Pancreas (tissue), 10 donors: ENCODE data around the gene MTMR1. TPM values are rescaled to one million over a fixed set of nuclear protein-coding genes. Genes with fewer than 3 reads are reported as not detected.
A peak's percentile ranks its signal among the peaks of the same experiment; 100 is the strongest.

ENCODE experiments used
- ATAC-seq, 4 donors: fragments of 200-7000 bp; cut with Tn5 transposase; one replicate each; pipeline versions ENCODE4 v1.8.0 to v1.9.1; 2020; ENCODE audit warnings: mild to moderate bottlenecking in 4 of 4, moderate library complexity in 4 of 4
- DNase-seq, 6 donors: peaks; one replicate each; pipeline ENCODE4 v3.0.0-alpha.2; 2020
- FAIRE-seq: peaks from 2 replicates; lab custom pipeline; 2012; peaks lifted over from hg19 to GRCh38; lab: Jason Lieb, UNC
- H3K27ac ChIP-seq, 4 donors: fragments of 200-600 bp; sonication (generic); 1 replicate in 3 of 4; 2 replicates in 1 of 4; pipeline versions ENCODE4 v1.5.0 to v1.8.0; 2020
- H3K27me3 ChIP-seq, 4 donors: fragments of 200-600 bp; one replicate each; pipeline ENCODE4 v1.8.0; 2021
- H3K36me3 ChIP-seq, 3 donors: fragments of 200-600 bp; sonication (generic) in 1 of 3; one replicate each; pipeline versions ENCODE4 v1.5.0 to v1.8.0; 2020 to 2021
- H3K4me1 ChIP-seq, 3 donors: fragments of 200-600 bp; one replicate each; pipeline ENCODE4 v1.8.0; 2021
- H3K4me3 ChIP-seq, 4 donors: fragments of 200-600 bp; sonication (generic) in 2 of 4; one replicate each; pipeline versions ENCODE4 v1.5.0 to v1.8.0; 2020 to 2021
- H3K9me3 ChIP-seq, 4 donors: fragments of 200-600 bp; one replicate each; pipeline ENCODE4 v1.8.0; 2021
- CTCF ChIP-seq, 4 donors: fragments of 200-600 bp; sonication (generic) in 3 of 4; IDR thresholded peaks; one replicate each; pipeline versions ENCODE4 v1.5.0 to v1.8.0; 2021; ENCODE audit warnings: antibody characterized with exemption in 4 of 4
- WGBS, 2 donors: extraction: QIAGEN DNeasy Blood & Tissue Kit; methylation state at CpG; one replicate each; pipeline ENCODE4 v1.1.7; 2013; 5-methylcytosine and 5-hydroxymethylcytosine counted together
- intact Hi-C, 3 donors: fragments of 100-400 bp; cut with DNase I; formaldehyde crosslinking; loops; one replicate each; pipeline versions ENCODE4 v1.11.1 to v1.14.2; 2022
- polyA plus RNA-seq, 2 donors: library from polyadenylated mRNA; stranded (reverse); fragments of 200-250 nt; gene quantifications; one replicate each; pipeline ENCODE4 v1.2.3, GENCODE V29; 2013
- total RNA-seq, 6 donors: library from RNA; stranded (reverse); fragmentation: NEBNext Ultra II Directional in 4 of 6; extraction: Animal tissue kit (Norgen Biotek cat#: 25700) in 4 of 6; gene quantifications; one replicate each; pipeline versions ENCODE4 v1.2.1 to v1.2.4, GENCODE V29; 2021 to 2023
- donor health status: healthy with polysubstance abuse.
- donor health status: DM: no; HTN: no; CAD: no; lungs with moderate emphysema.
- donor health status: DM: no; HTN: no; CAD: no.
- donor health status: control.
- donor health status: control.
- donor health status: Bipolar disorder and iron deficiency.
- donor health status: DM: yes; HTN: yes; CAD: no.
- donor health status: DM: no; HTN: no; CAD: no.
- donor health status: DM: no; HTN: no; CAD: no.
- donor health status: DM: yes; HTN: yes; CAD: no.

Gene MTMR1
- total and polyA plus RNA-seq, 8 donors = 6.8 to 14.0 (median 10.2) TPM

DNA sequence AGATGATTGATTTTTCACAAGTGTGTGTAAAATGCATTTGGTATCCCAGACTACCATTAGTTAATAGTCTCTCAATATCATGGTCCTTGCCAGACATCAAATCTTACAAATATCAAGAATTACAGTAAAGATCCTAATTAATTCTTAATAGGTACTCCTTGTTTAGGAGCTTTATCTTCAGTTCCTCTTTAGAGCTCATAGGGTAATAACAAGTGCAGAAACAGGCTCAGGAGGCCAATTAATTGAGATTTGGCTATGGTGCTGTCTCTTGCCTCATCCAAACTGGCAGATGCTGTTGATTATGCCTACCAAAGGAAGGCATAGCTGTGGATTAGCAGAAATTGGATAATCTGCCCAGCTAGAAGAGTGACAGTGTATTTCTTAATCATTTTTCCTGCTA lies 6.9 kb downstream of the MTMR1 start:
- H3K27me3 ChIP-seq = no peaks in the 10 kb centered on the region
- H3K4me1 ChIP-seq = peaks cover 0 to 4% (median 0%) of the 10 kb centered on the region in 3 donors
- H3K4me3 ChIP-seq = no peak overlapping the region
- no peak for DNase-seq
- TF ChIP-seq CTCF (IDR thresholded peaks at IDR 0.05) = no peak
- no peaks in the 10 kb centered on the region for H3K36me3 ChIP-seq
- no peak for ATAC-seq
- H3K27ac ChIP-seq = no peak overlapping the region
- no peaks in the 10 kb centered on the region for H3K9me3 ChIP-seq
- no peak for FAIRE-seq
- intact Hi-C loops = no loop called here

DNA sequence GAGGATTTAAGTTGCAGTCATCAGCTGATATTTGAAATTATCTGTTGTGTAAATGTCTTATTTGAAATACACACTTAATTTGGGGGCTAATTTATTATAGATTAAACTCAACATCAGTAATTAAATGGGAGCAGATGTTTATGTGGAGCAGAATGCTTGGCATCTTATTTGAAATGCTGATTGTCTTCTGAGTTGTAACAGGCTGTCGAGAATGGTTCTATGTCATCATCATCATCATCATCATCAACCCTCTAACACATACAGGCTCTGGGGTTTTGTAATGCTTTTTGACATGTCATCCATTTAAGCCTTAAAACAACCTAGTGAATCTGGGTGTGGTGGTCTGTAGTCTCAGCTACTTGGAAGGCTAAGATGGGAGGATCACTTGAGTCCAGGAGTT lies 8.2 kb downstream of the MTMR1 start:
- intact Hi-C loops = no loop called here
- Histone ChIP-seq H3K27me3 (no peaks in the 10 kb centered on the region), H3K36me3 (no peaks in the 10 kb centered on the region), H3K4me1 (peaks cover 0 to 4% (median 0%) of the 10 kb centered on the region in 3 donors), H3K27ac (no peak overlapping the region), H3K9me3 (no peaks in the 10 kb centered on the region), H3K4me3 (no peak overlapping the region)
- no peak for TF ChIP-seq CTCF (IDR thresholded peaks at IDR 0.05)
- 76 to 100% methylated on average over 1 of the region's 1 CpG for WGBS, 2 donors
- no peak for ATAC-seq
- no peak for FAIRE-seq
- no peak for DNase-seq

DNA sequence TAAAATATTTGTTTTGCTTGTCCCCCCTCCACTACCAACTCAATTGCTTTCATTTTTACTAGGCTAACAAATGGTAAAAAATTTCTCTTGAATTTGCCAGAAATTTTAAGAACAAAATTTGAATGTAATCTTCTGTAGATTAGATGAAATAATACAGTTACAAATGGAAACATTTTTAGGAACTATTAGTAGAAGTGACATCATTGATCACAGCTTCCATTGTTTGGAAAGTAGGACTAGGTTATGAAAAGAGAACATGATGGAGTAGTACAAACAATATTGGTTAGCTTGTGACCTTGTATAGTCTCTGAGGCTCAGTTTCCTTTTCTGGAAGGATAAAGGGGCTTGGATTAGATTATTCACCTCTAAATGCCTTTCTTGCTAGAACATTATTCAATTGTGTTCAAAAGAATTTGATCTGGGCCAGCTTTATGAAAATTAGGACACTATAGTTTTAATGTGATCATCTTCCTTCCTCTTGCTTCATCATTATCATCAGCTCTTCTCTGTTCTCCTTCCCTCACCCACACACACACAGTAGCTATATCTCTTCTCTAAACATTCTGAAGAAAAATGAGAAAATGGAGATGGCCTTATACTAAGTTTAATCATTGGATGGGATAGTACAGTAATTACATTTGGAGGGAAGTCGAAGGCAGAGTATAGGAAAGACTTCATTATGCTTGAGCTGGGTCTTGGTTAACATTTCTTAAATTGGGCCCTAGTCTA lies 9.9 kb downstream of the MTMR1 start:
- Histone ChIP-seq H3K4me1 (no peaks in the 10 kb centered on the region), H3K36me3 (no peaks in the 10 kb centered on the region), H3K9me3 (no peaks in the 10 kb centered on the region), H3K4me3 (no peak overlapping the region), H3K27me3 (no peaks in the 10 kb centered on the region), H3K27ac (peak overlapping the region in 2 of 4 donors; percentile 51 to 55)
- ATAC-seq (peak in 1 of 4 donors; percentile 44), FAIRE-seq (no peak), DNase-seq (no peak)
- TF ChIP-seq CTCF (IDR thresholded peaks at IDR 0.05) = no peak
- intact Hi-C loops = no loop called here
- WGBS, 2 donors = 72 to 100% methylated on average over 1 of the region's 1 CpG

DNA sequence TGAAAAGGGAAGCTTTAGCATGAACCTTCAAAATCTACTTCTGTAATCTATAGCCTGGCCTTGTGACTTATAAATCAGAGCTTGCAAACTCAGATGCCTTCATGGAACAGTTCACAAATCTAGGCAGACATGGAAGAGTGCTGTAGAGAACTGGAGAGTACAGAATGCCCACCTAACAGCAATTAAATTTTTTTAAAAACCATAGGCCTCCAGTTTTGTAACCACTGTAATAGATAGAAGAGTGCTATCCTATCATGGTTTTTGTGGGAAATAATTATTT lies 10.4 kb downstream of the MTMR1 start:
- DNase-seq (no peak), FAIRE-seq (no peak), ATAC-seq (peak in 1 of 4 donors; percentile 60)
- Histone ChIP-seq H3K36me3 (no peaks in the 10 kb centered on the region), H3K4me3 (no peak overlapping the region), H3K4me1 (no peaks in the 10 kb centered on the region), H3K27me3 (no peaks in the 10 kb centered on the region), H3K9me3 (no peaks in the 10 kb centered on the region), H3K27ac (peak overlapping the region in 2 of 4 donors; percentile 51 to 55)
- intact Hi-C loops = no loop called here
- no peak for TF ChIP-seq CTCF (IDR thresholded peaks at IDR 0.05)

GRCh38 chrX:150704030-150704613 lies 10.9 kb downstream of the MTMR1 start:
- no peak for FAIRE-seq
- no peaks in the 10 kb centered on the region for H3K9me3 ChIP-seq
- peak in 1 of 6 donors; percentile 29 for DNase-seq
- intact Hi-C loops = no loop called here
- no peaks in the 10 kb centered on the region for H3K27me3 ChIP-seq
- ATAC-seq = peak; percentile 84 to 94 (median 88)
- 59 to 71% methylated on average over 3 of the region's 3 CpGs for WGBS, 2 donors
- no peak overlapping the region for H3K4me3 ChIP-seq
- H3K27ac ChIP-seq = peak overlapping the region in 3 of 4 donors; percentile 9 to 55 (median 51)
- no peak for TF ChIP-seq CTCF (IDR thresholded peaks at IDR 0.05)
- no peaks in the 10 kb centered on the region for H3K4me1 ChIP-seq
- no peaks in the 10 kb centered on the region for H3K36me3 ChIP-seq
